Body of pancreas (tissue), 4 donors: Measurements from ENCODE around the gene LRP10. TPM values are rescaled to one million over a fixed set of nuclear protein-coding genes. Genes with fewer than 3 reads are reported as not detected.

Source experiments
- ATAC-seq: fragments of 150-250 bp; one replicate; pipeline ENCODE4 v1.9.1; 2016
- DNase-seq, 4 donors: peaks; one replicate each; pipeline ENCODE4 v3.0.0-alpha.2; 2019
- H3K27ac ChIP-seq, 4 donors: fragments of 200-600 bp; sonication (generic); 1 replicate in 3 of 4; 2 replicates in 1 of 4; pipeline versions ENCODE4 v1.5.1 to v1.6.1; 2016 to 2019; ENCODE audit warnings: mild to moderate bottlenecking in 1 of 4, mixed read lengths in 1 of 4, moderate library complexity in 1 of 4
- H3K27me3 ChIP-seq, 2 donors: fragments of 200-600 bp; sonication (generic); one replicate each; pipeline ENCODE4 v1.6.0; 2016; ENCODE audit warnings: mild to moderate bottlenecking in 1 of 2
- H3K36me3 ChIP-seq, 2 donors: fragments of 200-600 bp; sonication (generic); replicated peaks in 1 of 2; 2 replicates each; pipeline ENCODE4 v1.5.1; 2016; ENCODE audit warnings: low read depth in 2 of 2; ENCODE audit not compliant: insufficient read depth in 1 of 2
- H3K4me1 ChIP-seq: fragments of 200-600 bp; sonication (generic); one replicate; pipeline ENCODE4 v1.6.0; 2016
- H3K4me3 ChIP-seq, 2 donors: fragments of 200-600 bp; sonication (generic); 1 replicate in 1 of 2; 2 replicates in 1 of 2; pipeline ENCODE4 v1.5.1; 2016 to 2019
- H3K9me3 ChIP-seq, 3 donors: fragments of 200-600 bp; sonication (generic); 1 replicate in 2 of 3; 2 replicates in 1 of 3; pipeline ENCODE4 v1.5.1; 2016
- POLR2A ChIP-seq, 3 donors: fragments of 450-650 bp; IDR thresholded peaks; one replicate each; pipeline ENCODE4 v1.6.1; 2016; ENCODE audit warnings: antibody characterized with exemption in 3 of 3, mild to moderate bottlenecking in 2 of 3
- WGBS, 2 donors: methylation state at CpG; one replicate each; pipeline ENCODE4 v1.1.5; 2017; 5-methylcytosine and 5-hydroxymethylcytosine counted together
- intact Hi-C: fragments of 100-400 bp; cut with DNase I; formaldehyde crosslinking; loops from one replicate; pipeline ENCODE4 v1.15.1; 2023
- total RNA-seq, 2 donors: library from RNA; depleted of rRNA; stranded (reverse); fragments of >200 nt; gene quantifications; one replicate each; pipeline ENCODE4 v1.1.0, GENCODE V29; 2016
- TF ChIP-seq, protein P1 (sequence below), 7 experiments: fragments of 450-650 bp in 4 of 7; fragments of 200-600 bp in 3 of 7; sonication (generic) in 3 of 7; IDR thresholded peaks; one replicate each; pipeline ENCODE4 v1.5.1; 2016 to 2019; ENCODE audit warnings: antibody characterized with exemption in 7 of 7

Gene LRP10
- total RNA-seq, 2 donors from 2014 or later: 47.8 to 83.0 TPM

DNA sequence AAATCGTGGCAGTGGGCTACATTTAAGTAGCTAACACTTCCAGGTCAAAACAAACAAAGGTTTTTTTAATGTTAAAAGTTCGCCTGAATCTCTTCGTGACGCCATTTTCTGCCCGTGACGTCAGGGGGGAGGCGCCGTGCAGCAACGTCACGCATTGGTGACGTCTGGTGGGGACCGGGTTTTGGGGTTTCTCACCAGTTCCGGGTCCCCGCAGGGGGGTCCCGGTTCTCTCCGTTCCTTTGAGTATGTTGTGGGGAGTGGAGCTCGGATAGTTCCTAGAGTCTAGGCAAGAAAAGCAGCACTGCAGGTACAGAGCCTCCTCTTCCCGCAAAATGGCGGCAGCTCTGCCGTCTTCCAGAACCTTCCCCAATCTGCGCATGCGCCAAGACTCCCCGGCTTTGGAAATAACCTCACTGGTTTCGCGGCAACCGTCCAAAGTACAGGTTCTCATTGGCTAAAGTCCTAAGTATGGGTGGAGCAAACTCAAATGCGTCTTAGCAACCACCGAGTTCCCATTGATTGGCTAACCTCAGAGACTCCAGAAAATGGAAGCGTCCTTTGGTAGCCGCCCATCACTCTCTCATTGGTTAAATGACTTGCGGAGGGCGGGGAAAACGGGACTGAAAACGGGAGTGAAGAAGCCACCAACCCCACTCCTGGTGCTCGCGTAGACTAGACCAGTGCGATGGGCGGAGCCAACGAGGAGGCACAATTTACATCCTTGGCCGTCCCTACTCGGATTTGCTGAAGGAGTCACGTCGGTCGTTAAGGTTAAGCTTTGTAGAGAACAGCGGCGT lies 47.5 kb downstream of the LRP10 start, which contains the start of gene RBM23:
Gene RBM23, minus strand, starts transcription at position 346 of the 797 bp plus-strand sequence.
- ATAC-seq: peak; percentile 98

DNA sequence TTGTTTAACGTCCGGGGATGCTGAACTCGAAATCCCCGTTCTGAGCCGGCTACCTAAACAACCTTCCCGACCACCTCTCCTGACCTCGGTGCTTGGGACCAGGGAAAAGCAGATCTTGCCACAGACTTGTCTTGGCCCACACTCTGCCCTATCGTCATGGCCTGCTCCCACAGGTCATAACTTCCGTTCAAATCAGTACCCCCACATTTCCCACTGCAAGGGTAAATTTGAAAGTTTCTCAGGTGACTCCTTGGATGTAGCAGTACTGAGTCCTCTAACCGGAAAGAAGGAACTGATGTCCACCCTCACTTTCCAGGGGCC lies 48.0 kb downstream of the LRP10 start:
- no peaks in the 10 kb centered on the region for H3K27me3 ChIP-seq
- DNase-seq: no peak
- intact Hi-C loops: no loop called here

More for the DNA sequence above, 47.5 kb downstream of the LRP10 start, which contains the start of gene RBM23:
- TF ChIP-seq POLR2A (IDR thresholded peaks at IDR 0.05): peak; percentile 58 to 95 (median 94)
- TF ChIP-seq, protein P1, sequence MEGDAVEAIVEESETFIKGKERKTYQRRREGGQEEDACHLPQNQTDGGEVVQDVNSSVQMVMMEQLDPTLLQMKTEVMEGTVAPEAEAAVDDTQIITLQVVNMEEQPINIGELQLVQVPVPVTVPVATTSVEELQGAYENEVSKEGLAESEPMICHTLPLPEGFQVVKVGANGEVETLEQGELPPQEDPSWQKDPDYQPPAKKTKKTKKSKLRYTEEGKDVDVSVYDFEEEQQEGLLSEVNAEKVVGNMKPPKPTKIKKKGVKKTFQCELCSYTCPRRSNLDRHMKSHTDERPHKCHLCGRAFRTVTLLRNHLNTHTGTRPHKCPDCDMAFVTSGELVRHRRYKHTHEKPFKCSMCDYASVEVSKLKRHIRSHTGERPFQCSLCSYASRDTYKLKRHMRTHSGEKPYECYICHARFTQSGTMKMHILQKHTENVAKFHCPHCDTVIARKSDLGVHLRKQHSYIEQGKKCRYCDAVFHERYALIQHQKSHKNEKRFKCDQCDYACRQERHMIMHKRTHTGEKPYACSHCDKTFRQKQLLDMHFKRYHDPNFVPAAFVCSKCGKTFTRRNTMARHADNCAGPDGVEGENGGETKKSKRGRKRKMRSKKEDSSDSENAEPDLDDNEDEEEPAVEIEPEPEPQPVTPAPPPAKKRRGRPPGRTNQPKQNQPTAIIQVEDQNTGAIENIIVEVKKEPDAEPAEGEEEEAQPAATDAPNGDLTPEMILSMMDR (IDR thresholded peaks at IDR 0.05): peak in 2 of 7 experiments; percentile 19 to 21
- intact Hi-C loops: no loop called here
- DNase-seq: peak; percentile 100
- Histone ChIP-seq H3K36me3 (peaks cover 0 to 22% of the 10 kb centered on the region in 2 donors), H3K9me3 (no peaks in the 10 kb centered on the region), H3K27ac (peak within 1 kb of the TSS; percentile 95 to 99 (median 97)), H3K4me3 (peak within 1 kb of the TSS; percentile 26 to 47), H3K27me3 (no peaks in the 10 kb centered on the region), H3K4me1 (peaks cover 21% of the 10 kb centered on the region)
- 0 to 1% methylated on average over 45 to 46 of the region's 46 CpGs for WGBS, 2 donors

DNA sequence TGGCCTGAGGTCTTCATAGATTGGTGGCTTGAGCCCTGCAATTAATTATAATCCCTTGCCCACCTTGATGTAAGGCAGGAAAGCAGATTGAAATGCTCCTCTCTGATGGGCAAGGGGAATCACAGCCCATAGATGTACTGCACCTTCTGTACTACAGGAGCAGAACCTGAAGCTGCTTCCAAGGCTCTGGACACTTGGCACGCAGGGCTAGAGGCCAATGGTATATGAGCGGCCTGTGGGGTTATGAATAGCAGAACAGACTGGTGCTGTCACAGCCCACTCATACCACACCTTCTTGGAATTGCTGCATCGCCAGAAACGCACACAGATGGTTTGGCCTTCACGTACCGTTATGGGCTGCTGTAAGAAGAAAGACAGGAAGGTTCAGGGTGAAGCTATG lies 49.2 kb downstream of the LRP10 start:
- no peak for ATAC-seq
- H3K9me3 ChIP-seq: no peaks in the 10 kb centered on the region
- H3K4me1 ChIP-seq: peaks cover 21% of the 10 kb centered on the region
- no peak for DNase-seq
- intact Hi-C loops: no loop called here
- H3K4me3 ChIP-seq: no peak overlapping the region
- H3K27ac ChIP-seq: no peak overlapping the region
- H3K27me3 ChIP-seq: no peaks in the 10 kb centered on the region
- TF ChIP-seq, protein P1 (IDR thresholded peaks at IDR 0.05): no peak
- TF ChIP-seq POLR2A (IDR thresholded peaks at IDR 0.05): no peak
- 86% methylated on average over 6 of the region's 6 CpGs for WGBS, 2 donors
- H3K36me3 ChIP-seq: peaks cover 0 to 30% of the 10 kb centered on the region in 2 donors

More for the DNA sequence above, 48.0 kb downstream of the LRP10 start:
- 5 to 7% methylated on average over 9 to 10 of the region's 10 CpGs for WGBS, 2 donors
- H3K27ac ChIP-seq: peak overlapping the region; percentile 56 to 99 (median 78)
- TF ChIP-seq, protein P1 (IDR thresholded peaks at IDR 0.05): no peak
- no peak for TF ChIP-seq POLR2A (IDR thresholded peaks at IDR 0.05)
- ATAC-seq: no peak
- peaks cover 21% of the 10 kb centered on the region for H3K4me1 ChIP-seq
- H3K36me3 ChIP-seq: peaks cover 0 to 27% of the 10 kb centered on the region in 2 donors
- no peaks in the 10 kb centered on the region for H3K9me3 ChIP-seq
- H3K4me3 ChIP-seq: no peak overlapping the region

DNA sequence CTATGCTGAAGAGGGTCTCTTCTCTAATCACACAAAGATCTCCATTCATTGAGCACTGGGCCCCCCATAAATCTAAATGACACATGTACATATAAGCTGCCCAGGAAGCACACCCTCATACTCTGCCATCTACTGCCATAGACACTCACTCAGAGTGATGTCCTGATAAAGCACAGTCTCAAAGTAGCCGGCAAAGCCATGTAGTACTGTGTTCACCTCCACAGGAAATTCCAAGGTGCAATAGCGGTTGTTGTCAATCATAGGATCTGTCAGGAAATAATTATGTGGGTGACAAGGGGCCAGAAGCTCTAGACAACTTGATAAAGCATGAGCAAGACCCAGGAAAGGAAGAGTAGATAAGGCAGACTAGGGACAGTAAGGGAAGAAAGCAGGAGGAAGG lies 50.8 kb downstream of the LRP10 start:
- 76 to 92% methylated on average over 1 to 2 of the region's 2 CpGs for WGBS, 2 donors
- peaks cover 0 to 30% of the 10 kb centered on the region in 2 donors for H3K36me3 ChIP-seq
- H3K4me1 ChIP-seq: peaks cover 14% of the 10 kb centered on the region
- no peak overlapping the region for H3K4me3 ChIP-seq
- H3K27ac ChIP-seq: no peak overlapping the region
- DNase-seq (no peak), ATAC-seq (no peak)
- TF ChIP-seq, protein P1 (IDR thresholded peaks at IDR 0.05): no peak
- TF ChIP-seq POLR2A (IDR thresholded peaks at IDR 0.05): no peak
- intact Hi-C loops: no loop called here
- no peaks in the 10 kb centered on the region for H3K9me3 ChIP-seq
- H3K27me3 ChIP-seq: no peaks in the 10 kb centered on the region
